SJCRH30 (cell line): ENCODE measurements around the gene RYR3. TPM values are rescaled to one million over a fixed set of nuclear protein-coding genes. Genes with fewer than 3 reads are reported as not detected.

Experiments used
- DNase-seq, 2 experiments: peaks; one replicate each; pipeline ENCODE4 v3.0.0-alpha.2; 2015 to 2020
- H3K27ac ChIP-seq: fragments of 250-450 bp; sonication (Bioruptor Pico); 2 replicates; pipeline ENCODE4 v1.5.1; 2020; ENCODE audit warnings: mild to moderate bottlenecking, moderate library complexity
- H3K27me3 ChIP-seq: fragments of 250-450 bp; sonication (Bioruptor Pico); 2 replicates; pipeline ENCODE4 v1.5.1; 2020; ENCODE audit warnings: mild to moderate bottlenecking, moderate library complexity
- H3K36me3 ChIP-seq: fragments of 250-450 bp; sonication (Bioruptor Pico); 2 replicates; pipeline ENCODE4 v1.5.1; 2020; ENCODE audit warnings: mild to moderate bottlenecking, moderate library complexity
- H3K4me1 ChIP-seq: fragments of 250-450 bp; sonication (Bioruptor Pico); 2 replicates; pipeline ENCODE4 v1.5.1; 2020; ENCODE audit warnings: mild to moderate bottlenecking, moderate library complexity
- H3K4me3 ChIP-seq: fragments of 250-450 bp; sonication (Bioruptor Pico); 2 replicates; pipeline ENCODE4 v1.5.1; 2020; ENCODE audit warnings: mild to moderate bottlenecking, moderate library complexity
- H3K9me3 ChIP-seq: fragments of 250-450 bp; sonication (Bioruptor Pico); replicated peaks from 2 replicates; pipeline ENCODE4 v1.5.1; 2020; ENCODE audit warnings: mild to moderate bottlenecking, moderate library complexity
- total RNA-seq: library from RNA; depleted of rRNA; stranded (reverse); fragments of >200 nt; shearing (Covaris generic); gene quantifications from 2 replicates; pipeline ENCODE4 v1.2.3, GENCODE V29; 2014

Gene RYR3
- total RNA-seq, 1 experiment from 2014 or later: 23.4 TPM

DNA sequence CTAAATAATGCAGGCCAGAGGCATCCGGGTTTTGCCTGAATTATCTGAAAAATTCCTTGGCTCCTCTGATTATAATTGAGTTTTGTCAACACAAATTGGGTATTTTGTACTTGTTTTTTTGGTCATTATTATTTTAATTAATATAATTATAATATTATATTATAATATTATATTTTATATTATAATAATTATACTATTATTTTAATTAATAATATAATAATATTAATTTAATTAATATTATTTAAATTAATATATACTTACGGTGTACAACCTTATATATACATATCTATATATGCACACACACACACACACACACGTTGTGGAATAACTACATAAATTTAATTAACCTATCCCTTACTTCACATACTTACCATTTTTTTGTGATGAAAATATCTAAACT, 73.5 kb downstream of the RYR3 start:
- Histone ChIP-seq H3K4me3 (no peak overlapping the region), H3K9me3 (no peaks in the 10 kb centered on the region), H3K4me1 (no peaks in the 10 kb centered on the region), H3K27me3 (no peaks in the 10 kb centered on the region), H3K27ac (no peak overlapping the region), H3K36me3 (no peaks in the 10 kb centered on the region)
- no peak for DNase-seq

- H3K4me3 ChIP-seq: no peak overlapping the region
- no peak overlapping the region for H3K27ac ChIP-seq
- DNase-seq: no peak
- H3K27me3 ChIP-seq: no peaks in the 10 kb centered on the region
- H3K4me1 ChIP-seq: peaks cover 14% of the 10 kb centered on the region
- no peaks in the 10 kb centered on the region for H3K36me3 ChIP-seq
- no peaks in the 10 kb centered on the region for H3K9me3 ChIP-seq
Measured at GRCh38 chr15:33392453-33392852, 81.7 kb downstream of the RYR3 start.

DNA sequence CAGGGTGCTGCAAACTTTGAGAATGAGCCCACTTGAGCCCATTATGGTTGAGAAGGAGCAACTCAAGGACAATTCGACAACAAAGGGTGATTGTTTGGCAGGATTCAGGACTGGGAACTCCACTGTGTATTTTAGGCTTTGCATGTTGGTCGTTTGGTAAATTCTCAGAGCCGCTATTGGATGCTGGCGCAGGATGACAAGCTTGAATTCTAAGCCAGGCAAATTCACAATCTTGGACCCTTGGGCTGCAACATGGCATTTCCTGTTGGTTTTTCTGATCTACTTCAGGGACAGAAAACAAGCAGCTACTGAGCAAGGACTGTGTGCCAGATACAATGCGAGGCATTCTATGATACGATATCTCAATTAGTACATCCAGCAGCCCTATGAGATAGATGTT, 82.8 kb downstream of the RYR3 start:
- H3K36me3 ChIP-seq: no peaks in the 10 kb centered on the region
- H3K9me3 ChIP-seq: no peaks in the 10 kb centered on the region
- no peak overlapping the region for H3K27ac ChIP-seq
- no peak overlapping the region for H3K4me3 ChIP-seq
- H3K4me1 ChIP-seq: peaks cover 14% of the 10 kb centered on the region
- no peaks in the 10 kb centered on the region for H3K27me3 ChIP-seq
- DNase-seq: no peak

DNA sequence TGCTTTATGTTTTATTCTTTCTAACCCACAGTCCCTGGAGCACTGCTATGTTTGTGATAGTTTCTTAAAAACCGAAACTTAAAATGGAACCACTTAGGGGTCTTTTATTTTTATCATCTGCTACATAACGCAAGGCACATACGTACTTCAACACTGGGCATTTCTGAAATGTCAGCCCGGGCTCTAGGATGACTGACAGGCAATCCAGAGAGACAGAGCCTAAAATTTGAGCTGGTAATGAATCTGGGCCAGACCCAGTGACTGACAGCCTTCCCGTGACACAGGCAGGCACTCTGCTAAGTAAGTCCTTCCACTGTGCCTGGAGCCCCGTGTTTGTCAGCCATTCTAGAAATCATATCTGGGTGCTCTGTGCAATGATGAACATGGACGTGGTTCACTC, 84.6 kb downstream of the RYR3 start:
- Histone ChIP-seq H3K27ac (no peak overlapping the region), H3K36me3 (no peaks in the 10 kb centered on the region), H3K9me3 (no peaks in the 10 kb centered on the region), H3K4me3 (no peak overlapping the region), H3K4me1 (peaks cover 14% of the 10 kb centered on the region), H3K27me3 (no peaks in the 10 kb centered on the region)
- DNase-seq: no peak

DNA sequence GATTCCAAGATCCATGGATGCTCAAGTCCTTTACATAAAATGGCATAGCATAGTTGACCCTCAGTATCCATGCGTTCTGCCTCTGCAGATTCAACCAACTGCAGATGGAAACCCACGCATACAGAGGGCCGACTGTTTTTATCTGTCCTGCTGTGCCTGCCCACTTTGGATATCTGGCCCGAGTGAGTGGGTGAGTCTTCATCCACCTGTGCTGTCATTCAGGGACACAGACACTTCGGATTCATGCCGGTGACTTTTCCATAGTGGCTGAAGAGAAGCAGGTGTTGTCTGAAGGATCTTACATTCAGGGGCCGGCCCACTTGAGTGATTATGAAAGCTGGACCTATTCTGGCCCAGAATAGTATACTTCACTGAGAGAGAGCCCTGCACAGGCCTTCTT, 85.1 kb downstream of the RYR3 start:
- peak; percentile 35 to 68 for DNase-seq
- H3K4me1 ChIP-seq: peaks cover 14% of the 10 kb centered on the region
- no peak overlapping the region for H3K4me3 ChIP-seq
- H3K27me3 ChIP-seq: no peaks in the 10 kb centered on the region
- no peak overlapping the region for H3K27ac ChIP-seq
- H3K9me3 ChIP-seq: no peaks in the 10 kb centered on the region
- no peaks in the 10 kb centered on the region for H3K36me3 ChIP-seq

DNA sequence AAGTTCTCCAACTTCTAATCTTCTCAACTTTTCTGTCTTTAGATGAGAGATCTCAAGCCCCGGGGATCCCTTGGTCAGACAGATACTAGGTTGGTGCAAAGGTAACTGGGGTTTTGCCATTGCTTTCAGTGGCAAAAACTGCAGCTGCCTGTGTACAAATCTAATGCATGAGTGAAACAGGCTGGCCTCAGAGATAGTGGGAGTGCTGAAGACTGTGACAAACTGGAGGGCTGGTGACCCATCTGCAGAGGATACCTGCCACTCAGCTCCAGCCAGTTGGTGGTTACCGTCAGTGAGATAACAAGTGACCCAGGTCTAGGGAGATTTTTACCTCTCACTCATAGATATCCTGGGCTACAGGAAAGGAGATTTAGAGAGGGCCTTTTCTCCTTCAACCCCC, 85.7 kb downstream of the RYR3 start:
- Histone ChIP-seq H3K4me3 (no peak overlapping the region), H3K27me3 (no peaks in the 10 kb centered on the region), H3K9me3 (no peaks in the 10 kb centered on the region), H3K4me1 (peaks cover 19% of the 10 kb centered on the region), H3K27ac (no peak overlapping the region), H3K36me3 (no peaks in the 10 kb centered on the region)
- DNase-seq: no peak

DNA sequence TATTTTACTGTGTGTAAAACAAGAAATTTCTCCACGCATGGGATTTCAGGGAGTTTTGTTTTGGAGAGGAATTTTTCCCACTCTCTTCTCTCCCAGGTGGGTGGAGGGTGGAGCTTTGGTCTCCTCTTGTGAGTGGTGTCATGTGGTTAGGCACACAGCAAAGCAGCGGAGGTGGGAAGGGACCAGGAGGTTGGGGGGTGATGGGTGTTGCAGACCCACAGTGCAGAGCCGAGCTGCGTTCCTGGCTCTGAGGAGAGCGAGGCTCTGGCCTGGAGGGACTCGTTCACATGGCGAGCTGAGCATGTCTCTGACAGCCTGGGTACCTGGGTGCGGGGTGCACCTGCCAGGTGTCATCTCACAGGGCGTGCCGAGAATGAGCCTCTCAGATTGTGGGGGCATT, 87.8 kb downstream of the RYR3 start:
- peaks cover 29% of the 10 kb centered on the region for H3K4me1 ChIP-seq
- H3K27ac ChIP-seq: no peak overlapping the region
- no peaks in the 10 kb centered on the region for H3K27me3 ChIP-seq
- no peak overlapping the region for H3K4me3 ChIP-seq
- no peaks in the 10 kb centered on the region for H3K36me3 ChIP-seq
- no peak for DNase-seq
- no peaks in the 10 kb centered on the region for H3K9me3 ChIP-seq

DNA sequence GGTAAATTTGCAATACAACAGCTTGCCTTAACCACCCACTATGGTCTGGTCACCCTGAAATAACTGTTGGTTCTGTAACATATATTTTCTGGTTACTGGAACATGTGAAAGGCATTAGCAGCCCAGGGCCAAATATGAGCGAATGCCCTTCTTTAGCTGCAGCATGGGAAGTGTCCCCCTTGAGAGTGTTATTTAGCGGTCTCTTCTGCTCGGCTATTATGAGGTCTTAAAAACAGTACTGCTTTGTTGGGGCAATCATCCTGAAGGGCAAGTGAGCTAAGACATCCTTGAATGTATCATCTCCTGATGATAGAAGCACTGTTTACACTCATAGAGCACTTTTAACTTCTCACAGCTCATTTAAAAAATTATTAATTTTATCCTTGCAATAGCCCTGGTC, 90.2 kb downstream of the RYR3 start:
- H3K27ac ChIP-seq: no peak overlapping the region
- peaks cover 27% of the 10 kb centered on the region for H3K4me1 ChIP-seq
- H3K36me3 ChIP-seq: no peaks in the 10 kb centered on the region
- no peak overlapping the region for H3K4me3 ChIP-seq
- no peak for DNase-seq
- no peaks in the 10 kb centered on the region for H3K27me3 ChIP-seq
- no peaks in the 10 kb centered on the region for H3K9me3 ChIP-seq

GRCh38 chr15:33402600-33402999, 91.8 kb downstream of the RYR3 start:
- peak; percentile 90 to 97 for DNase-seq
- H3K36me3 ChIP-seq: 0 out of 2 replicates have a peak, but pooled peaks cover 5% of the 10 kb centered on the region
- H3K27ac ChIP-seq: peak overlapping the region; percentile 94
- peak overlapping the region; percentile 64 for H3K4me3 ChIP-seq
- no peaks in the 10 kb centered on the region for H3K9me3 ChIP-seq
- H3K27me3 ChIP-seq: no peaks in the 10 kb centered on the region
- peaks cover 20% of the 10 kb centered on the region for H3K4me1 ChIP-seq

DNA sequence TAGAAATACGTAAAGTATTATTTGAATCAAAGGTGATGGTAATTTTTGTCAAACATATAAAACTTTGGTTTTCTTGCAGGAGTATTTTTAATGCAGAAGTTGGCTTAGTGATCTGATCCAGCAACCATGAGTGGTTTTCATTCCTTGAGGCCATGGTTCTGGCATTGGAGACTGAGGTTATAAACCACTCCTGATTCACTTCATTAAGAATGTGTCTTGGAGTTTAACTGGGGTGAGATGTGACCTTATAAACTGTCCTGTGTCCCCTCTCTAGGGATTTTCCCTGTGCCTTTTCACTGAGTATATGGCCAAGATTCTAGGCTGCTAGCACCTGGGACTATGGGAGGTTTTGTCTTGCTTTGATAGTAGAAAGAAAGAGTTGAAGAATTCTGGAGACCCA, 94.3 kb downstream of the RYR3 start:
- H3K27me3 ChIP-seq: no peaks in the 10 kb centered on the region

GRCh38 chr15:33411596-33412540, 101.1 kb downstream of the RYR3 start:
- H3K4me1 ChIP-seq: peaks cover 39% of the 10 kb centered on the region
- no peaks in the 10 kb centered on the region for H3K27me3 ChIP-seq
- peak; percentile 86 to 95 for DNase-seq
- H3K27ac ChIP-seq: peak overlapping the region; percentile 87
- H3K36me3 ChIP-seq: peaks cover 14% of the 10 kb centered on the region
- 0 out of 2 replicates have a peak, but pooled peaks cover 2% of the 10 kb centered on the region for H3K9me3 ChIP-seq
- no peak overlapping the region for H3K4me3 ChIP-seq

More for the DNA sequence above, 94.3 kb downstream of the RYR3 start:
- H3K9me3 ChIP-seq: 0 out of 2 replicates have a peak, but pooled peaks cover 2% of the 10 kb centered on the region
- no peak overlapping the region for H3K4me3 ChIP-seq
- peaks cover 13% of the 10 kb centered on the region for H3K36me3 ChIP-seq
- H3K4me1 ChIP-seq: peaks cover 28% of the 10 kb centered on the region
- no peak for DNase-seq
- no peak overlapping the region for H3K27ac ChIP-seq

DNA sequence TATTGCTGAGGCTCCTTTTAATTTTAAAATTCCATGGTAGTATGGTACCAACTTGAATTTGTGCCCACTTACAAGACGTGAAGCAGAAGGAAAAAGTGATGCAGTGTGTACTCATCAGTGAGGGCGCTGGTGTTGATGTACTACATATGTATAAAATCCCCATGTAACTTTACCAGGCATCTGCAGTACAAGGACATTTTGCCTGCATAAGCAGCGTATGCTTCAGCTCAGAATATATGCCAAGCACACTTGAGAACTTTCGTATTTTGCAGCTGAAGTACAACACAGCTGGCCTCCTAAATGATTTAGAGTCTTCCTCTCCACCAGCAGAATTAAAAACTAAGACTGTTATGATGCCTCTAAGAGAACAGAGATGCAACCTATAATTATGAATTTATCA, 108.9 kb downstream of the RYR3 start:
- Histone ChIP-seq H3K9me3 (no peaks in the 10 kb centered on the region), H3K36me3 (peaks cover 11% of the 10 kb centered on the region; the same call in 1 of the 2 replicates), H3K27me3 (no peaks in the 10 kb centered on the region), H3K4me1 (no peaks in the 10 kb centered on the region), H3K27ac (no peak overlapping the region), H3K4me3 (no peak overlapping the region)
- DNase-seq: no peak

DNA sequence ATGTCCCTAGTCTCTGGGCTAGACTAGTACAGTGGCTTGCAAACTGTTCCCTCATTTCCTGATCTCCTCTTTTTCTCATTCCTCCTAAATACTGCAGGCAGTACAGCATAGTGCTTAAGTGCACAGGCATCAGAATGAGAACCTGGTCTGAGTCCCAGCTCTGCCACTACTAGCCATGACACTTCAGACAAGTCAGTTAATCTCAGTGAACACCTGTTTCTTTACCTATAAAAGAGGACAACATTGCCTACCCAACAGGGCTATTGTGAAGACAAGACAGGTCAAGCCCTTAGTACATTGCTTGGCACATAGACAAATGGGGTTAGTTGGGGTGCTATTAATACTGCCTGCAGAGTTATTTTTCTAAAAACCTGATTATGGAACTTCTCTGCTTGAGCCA, 113.3 kb downstream of the RYR3 start:
- Histone ChIP-seq H3K4me3 (no peak overlapping the region), H3K9me3 (no peaks in the 10 kb centered on the region; the same call in 1 of the 2 replicates), H3K27ac (no peak overlapping the region), H3K4me1 (no peaks in the 10 kb centered on the region), H3K27me3 (no peaks in the 10 kb centered on the region), H3K36me3 (peaks cover 15% of the 10 kb centered on the region; the same call in 1 of the 2 replicates)
- DNase-seq: no peak

GRCh38 chr15:33425142-33425541, 114.4 kb downstream of the RYR3 start:
- H3K9me3 ChIP-seq: no peaks in the 10 kb centered on the region; the same call in 1 of the 2 replicates
- H3K27me3 ChIP-seq: no peaks in the 10 kb centered on the region
- no peak overlapping the region for H3K27ac ChIP-seq
- H3K4me3 ChIP-seq: no peak overlapping the region
- peaks cover 15% of the 10 kb centered on the region; the same call in 1 of the 2 replicates for H3K36me3 ChIP-seq
- H3K4me1 ChIP-seq: no peaks in the 10 kb centered on the region
- DNase-seq: no peak

DNA sequence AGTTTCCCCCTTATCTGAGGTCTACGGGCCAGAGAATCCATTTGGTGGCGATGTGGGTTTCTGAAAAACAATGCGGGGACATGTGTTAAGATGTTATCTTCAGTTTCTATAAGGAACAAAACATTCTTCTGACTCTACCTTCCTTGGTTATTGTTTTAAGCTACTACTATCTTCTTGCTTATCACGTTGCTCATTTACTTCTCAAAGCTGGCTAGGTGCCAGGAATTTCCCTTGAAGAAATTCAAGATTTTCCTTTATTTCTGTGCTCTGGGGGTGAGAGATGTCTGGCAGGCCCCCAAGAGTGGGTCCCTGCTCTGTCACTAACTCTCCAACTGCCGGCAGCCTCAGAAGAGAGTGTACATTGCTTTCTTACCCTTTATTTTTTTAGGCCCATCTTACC, 119.8 kb downstream of the RYR3 start:
- Histone ChIP-seq H3K27ac (no peak overlapping the region), H3K36me3 (peaks cover 12% of the 10 kb centered on the region; the same call in 1 of the 2 replicates), H3K9me3 (peaks cover 4% of the 10 kb centered on the region; the same call in 1 of the 2 replicates), H3K27me3 (no peaks in the 10 kb centered on the region), H3K4me1 (no peaks in the 10 kb centered on the region), H3K4me3 (no peak overlapping the region)
- no peak for DNase-seq
